Neuronal stem cell (in vitro differentiated cells): ENCODE data around the gene HEPHL1.

ENCODE experiments used
- DNase-seq: peaks from one replicate; pipeline ENCODE4 v3.0.0-alpha.2; 2013; ENCODE audit warnings: low spot score
- H2AFZ ChIP-seq: one replicate; pipeline ENCODE4 v1.6.1; 2013; ENCODE audit warnings: mild to moderate bottlenecking, low read length, inconsistent platforms
- H2AK5ac ChIP-seq: 2 replicates; pipeline ENCODE4 v1.6.1; 2013; ENCODE audit warnings: low read depth, mild to moderate bottlenecking, inconsistent platforms, low read length, moderate library complexity, mixed read lengths
- H2BK120ac ChIP-seq: 2 replicates; pipeline ENCODE4 v1.6.1; 2013; ENCODE audit warnings: low read depth, mild to moderate bottlenecking, inconsistent platforms, low read length, moderate library complexity, mixed read lengths
- H2BK12ac ChIP-seq: one replicate; pipeline ENCODE4 v1.6.1; 2013; ENCODE audit warnings: low read length, inconsistent platforms
- H2BK15ac ChIP-seq: 2 replicates; pipeline ENCODE4 v1.6.1; 2013; ENCODE audit warnings: mild to moderate bottlenecking, low read length, inconsistent platforms, mixed read lengths
- H2BK5ac ChIP-seq: one replicate; pipeline ENCODE4 v1.6.1; 2013; ENCODE audit warnings: inconsistent platforms, mild to moderate bottlenecking, low read length, moderate library complexity
- H3K14ac ChIP-seq: one replicate; pipeline ENCODE4 v1.6.1; 2013; ENCODE audit warnings: low read length, inconsistent platforms
- H3K18ac ChIP-seq: 2 replicates; pipeline ENCODE4 v1.6.1; 2013; ENCODE audit warnings: low read length, inconsistent platforms
- H3K23ac ChIP-seq: 2 replicates; pipeline ENCODE4 v1.6.1; 2013; ENCODE audit warnings: low read depth, mild to moderate bottlenecking, mixed read lengths, low read length, inconsistent platforms; ENCODE audit not compliant: poor library complexity
- H3K27ac ChIP-seq: replicated peaks from 3 replicates; pipeline ENCODE4 v1.5.1; 2013; ENCODE audit warnings: low read length, inconsistent platforms
- H3K27me3 ChIP-seq, 3 experiments: 2 replicates each; pipeline ENCODE4 v1.6.1; 2013; ENCODE audit warnings: low read length in 3 of 3, mild to moderate bottlenecking in 2 of 3, inconsistent platforms in 1 of 3, low read depth in 1 of 3, mixed read lengths in 1 of 3, moderate library complexity in 1 of 3; ENCODE audit not compliant: control insufficient read depth in 3 of 3, insufficient read depth in 3 of 3
- H3K36me3 ChIP-seq, 2 donors: replicated peaks in 1 of 2; 2 replicates each; pipeline ENCODE4 v1.6.1; 2013; ENCODE audit warnings: low read length in 2 of 2; ENCODE audit not compliant: control insufficient read depth in 2 of 2, insufficient read depth in 2 of 2
- H3K4ac ChIP-seq: 2 replicates; pipeline ENCODE4 v1.6.1; 2013; ENCODE audit warnings: inconsistent platforms, mild to moderate bottlenecking, low read length, moderate library complexity
- H3K4me1 ChIP-seq, 2 donors: 1 replicate in 1 of 2; 2 replicates in 1 of 2; pipeline ENCODE4 v1.6.1; 2013; ENCODE audit warnings: low read length in 2 of 2, low read depth in 1 of 2; ENCODE audit not compliant: control insufficient read depth in 2 of 2, insufficient read depth in 1 of 2
- H3K4me2 ChIP-seq: one replicate; pipeline ENCODE4 v1.6.1; 2013; ENCODE audit warnings: mild to moderate bottlenecking, low read length, inconsistent platforms; ENCODE audit not compliant: insufficient read depth, poor library complexity, severe bottlenecking
- H3K4me3 ChIP-seq, 2 donors: 2 replicates each; pipeline ENCODE4 v1.5.1; 2013; ENCODE audit warnings: low read length in 2 of 2, mild to moderate bottlenecking in 2 of 2, inconsistent platforms in 1 of 2, moderate library complexity in 1 of 2
- H3K79me1 ChIP-seq: one replicate; pipeline ENCODE4 v1.6.1; 2013; ENCODE audit warnings: low read depth, mild to moderate bottlenecking, inconsistent platforms, low read length, moderate library complexity
- H3K9ac ChIP-seq: one replicate; pipeline ENCODE4 v1.6.1; 2013; ENCODE audit warnings: mild to moderate bottlenecking, low read depth, low read length, inconsistent platforms; ENCODE audit not compliant: poor library complexity
- H3K9me3 ChIP-seq, 2 donors: replicated peaks in 1 of 2; 2 replicates each; pipeline versions ENCODE3 to v1.6.1; 2013; ENCODE audit warnings: low read length in 2 of 2, mild to moderate bottlenecking in 2 of 2, inconsistent platforms in 1 of 2, low read depth in 1 of 2, mixed read lengths in 1 of 2, moderate library complexity in 1 of 2; ENCODE audit not compliant: control insufficient read depth in 2 of 2, insufficient read depth in 1 of 2
- H4K8ac ChIP-seq: one replicate; pipeline ENCODE4 v1.6.1; 2013; ENCODE audit warnings: low read depth, mild to moderate bottlenecking, inconsistent platforms, low read length, moderate library complexity
- H4K91ac ChIP-seq: one replicate; pipeline ENCODE4 v1.6.1; 2013; ENCODE audit warnings: low read length, low read depth, mild to moderate bottlenecking, inconsistent platforms; ENCODE audit not compliant: poor library complexity
- WGBS, 2 donors: extraction: QIAGEN DNeasy Blood & Tissue Kit; methylation state at CpG; one replicate each; pipeline ENCODE4 v1.1.7; 2013; ENCODE audit warnings: missing lambda C conversion rate in 2 of 2, mixed read lengths in 1 of 2; ENCODE audit not compliant: insufficient read length in 2 of 2, insufficient replicate concordance in 1 of 2; ENCODE audit errors: extremely low coverage in 2 of 2; 5-methylcytosine and 5-hydroxymethylcytosine counted together

Gene HEPHL1

GRCh38 chr11:94018721-94019120, 2.4 kb upstream of the HEPHL1 start:
- Histone ChIP-seq H3K4me3 (no peak overlapping the region), H3K36me3 (no peaks in the 10 kb centered on the region), H3K9me3 (no peaks in the 10 kb centered on the region), H3K14ac (no peak overlapping the region), H2BK15ac (no peak overlapping the region), H2BK12ac (no peak overlapping the region), H3K4ac (no peak overlapping the region), H2AFZ (no peak overlapping the region), H4K91ac (no peak overlapping the region), H3K79me1 (no peaks in the 10 kb centered on the region), H2BK5ac (no peak overlapping the region), H4K8ac (no peak overlapping the region), H3K18ac (no peak overlapping the region), H3K27me3 (no peaks in the 10 kb centered on the region), H2AK5ac (no peak overlapping the region), H3K9ac (no peak overlapping the region), H3K23ac (no peak overlapping the region), H3K4me1 (no peaks in the 10 kb centered on the region), H2BK120ac (no peak overlapping the region), H3K27ac (no peak overlapping the region), H3K4me2 (no peak overlapping the region)
- DNase-seq: no peak
- no CpG with 5 or more reads among the region's 4 CpGs for WGBS, 2 donors

- Histone ChIP-seq H2AFZ (no peak overlapping the region), H3K4ac (no peak overlapping the region), H3K4me2 (no peak overlapping the region), H2AK5ac (no peak overlapping the region), H3K36me3 (no peaks in the 10 kb centered on the region), H3K9me3 (no peaks in the 10 kb centered on the region), H3K18ac (no peak overlapping the region), H3K79me1 (no peaks in the 10 kb centered on the region), H3K14ac (no peak overlapping the region), H3K9ac (no peak overlapping the region), H3K4me1 (no peaks in the 10 kb centered on the region), H2BK12ac (no peak overlapping the region), H3K23ac (no peak overlapping the region), H3K4me3 (no peak overlapping the region), H2BK120ac (no peak overlapping the region), H4K8ac (no peak overlapping the region), H3K27me3 (no peaks in the 10 kb centered on the region), H4K91ac (no peak overlapping the region), H3K27ac (no peak overlapping the region), H2BK15ac (no peak overlapping the region), H2BK5ac (no peak overlapping the region)
- WGBS, 2 donors: no CpG with 5 or more reads among the region's 2 CpGs
- DNase-seq: no peak
These were observed 2.7 kb downstream of the HEPHL1 start for GRCh38 chr11:94023856-94024255.

GRCh38 chr11:94024547-94024946, 3.4 kb downstream of the HEPHL1 start:
- no peaks in the 10 kb centered on the region for H3K9me3 ChIP-seq
- no peak overlapping the region for H3K27ac ChIP-seq
- WGBS, 2 donors: no CpG with 5 or more reads among the region's 2 CpGs
- H3K18ac ChIP-seq: no peak overlapping the region
- no peak overlapping the region for H3K14ac ChIP-seq
- no peaks in the 10 kb centered on the region for H3K79me1 ChIP-seq
- no peak overlapping the region for H2BK15ac ChIP-seq
- no peaks in the 10 kb centered on the region for H3K36me3 ChIP-seq
- H4K8ac ChIP-seq: no peak overlapping the region
- DNase-seq: no peak
- H3K4me2 ChIP-seq: no peak overlapping the region
- no peak overlapping the region for H2BK12ac ChIP-seq
- no peak overlapping the region for H2AFZ ChIP-seq
- H4K91ac ChIP-seq: no peak overlapping the region
- H3K23ac ChIP-seq: no peak overlapping the region
- no peak overlapping the region for H3K4me3 ChIP-seq
- no peak overlapping the region for H2BK5ac ChIP-seq
- H2AK5ac ChIP-seq: no peak overlapping the region
- H2BK120ac ChIP-seq: no peak overlapping the region
- no peak overlapping the region for H3K4ac ChIP-seq
- H3K27me3 ChIP-seq: no peaks in the 10 kb centered on the region
- no peak overlapping the region for H3K9ac ChIP-seq
- H3K4me1 ChIP-seq: no peaks in the 10 kb centered on the region

GRCh38 chr11:94025690-94026394, 4.7 kb downstream of the HEPHL1 start:
- Histone ChIP-seq H3K27me3 (no peaks in the 10 kb centered on the region), H4K8ac (no peak overlapping the region), H3K4me3 (no peak overlapping the region), H4K91ac (no peak overlapping the region), H2BK120ac (no peak overlapping the region), H3K4ac (no peak overlapping the region), H3K79me1 (no peaks in the 10 kb centered on the region), H3K9ac (no peak overlapping the region), H2AK5ac (no peak overlapping the region), H2BK15ac (no peak overlapping the region), H2BK5ac (no peak overlapping the region), H3K27ac (no peak overlapping the region), H3K14ac (no peak overlapping the region), H3K23ac (no peak overlapping the region), H3K4me1 (no peaks in the 10 kb centered on the region), H3K9me3 (no peaks in the 10 kb centered on the region), H3K4me2 (no peak overlapping the region), H3K18ac (no peak overlapping the region), H3K36me3 (no peaks in the 10 kb centered on the region), H2BK12ac (no peak overlapping the region), H2AFZ (no peak overlapping the region)
- no peak for DNase-seq
- WGBS, 2 donors: no CpG with 5 or more reads among the region's 2 CpGs
